WERI-Rb-1 (cell line): ENCODE data around the gene ZBTB45.
A peak's percentile ranks its signal among the peaks of the same experiment; 100 is the strongest.

Experiments used
- DNase-seq: peaks from one replicate; pipeline ENCODE4 v3.0.0-alpha.2; 2020
- H3K27ac ChIP-seq: fragments of 250-450 bp; sonication (Bioruptor Pico); 2 replicates; pipeline ENCODE4 v1.5.1; 2020; ENCODE audit warnings: mild to moderate bottlenecking, moderate library complexity
- H3K27me3 ChIP-seq: fragments of 250-450 bp; sonication (Bioruptor Pico); 2 replicates; pipeline ENCODE4 v1.5.1; 2021; ENCODE audit warnings: mild to moderate bottlenecking, low read depth, moderate library complexity; ENCODE audit not compliant: insufficient read depth, severe bottlenecking
- H3K36me3 ChIP-seq: fragments of 250-450 bp; sonication (Bioruptor Pico); 2 replicates; pipeline ENCODE4 v1.5.1; 2020; ENCODE audit warnings: mild to moderate bottlenecking, moderate library complexity
- H3K4me3 ChIP-seq: 2 replicates; pipeline ENCODE4 v1.5.1; 2011; ENCODE audit warnings: low read depth, mild to moderate bottlenecking, control low read depth, low read length
- H3K9me3 ChIP-seq: fragments of 250-450 bp; sonication (Bioruptor Pico); 2 replicates; pipeline ENCODE4 v1.5.1; 2021; ENCODE audit warnings: mild to moderate bottlenecking, moderate library complexity; ENCODE audit not compliant: severe bottlenecking
- TF ChIP-seq, protein P1 (sequence below): IDR thresholded peaks from 2 replicates; pipeline ENCODE4 v1.5.1; 2011; ENCODE audit warnings: low read depth, mild to moderate bottlenecking, control low read depth, inconsistent platforms, low read length

ZBTB45 gene

DNA sequence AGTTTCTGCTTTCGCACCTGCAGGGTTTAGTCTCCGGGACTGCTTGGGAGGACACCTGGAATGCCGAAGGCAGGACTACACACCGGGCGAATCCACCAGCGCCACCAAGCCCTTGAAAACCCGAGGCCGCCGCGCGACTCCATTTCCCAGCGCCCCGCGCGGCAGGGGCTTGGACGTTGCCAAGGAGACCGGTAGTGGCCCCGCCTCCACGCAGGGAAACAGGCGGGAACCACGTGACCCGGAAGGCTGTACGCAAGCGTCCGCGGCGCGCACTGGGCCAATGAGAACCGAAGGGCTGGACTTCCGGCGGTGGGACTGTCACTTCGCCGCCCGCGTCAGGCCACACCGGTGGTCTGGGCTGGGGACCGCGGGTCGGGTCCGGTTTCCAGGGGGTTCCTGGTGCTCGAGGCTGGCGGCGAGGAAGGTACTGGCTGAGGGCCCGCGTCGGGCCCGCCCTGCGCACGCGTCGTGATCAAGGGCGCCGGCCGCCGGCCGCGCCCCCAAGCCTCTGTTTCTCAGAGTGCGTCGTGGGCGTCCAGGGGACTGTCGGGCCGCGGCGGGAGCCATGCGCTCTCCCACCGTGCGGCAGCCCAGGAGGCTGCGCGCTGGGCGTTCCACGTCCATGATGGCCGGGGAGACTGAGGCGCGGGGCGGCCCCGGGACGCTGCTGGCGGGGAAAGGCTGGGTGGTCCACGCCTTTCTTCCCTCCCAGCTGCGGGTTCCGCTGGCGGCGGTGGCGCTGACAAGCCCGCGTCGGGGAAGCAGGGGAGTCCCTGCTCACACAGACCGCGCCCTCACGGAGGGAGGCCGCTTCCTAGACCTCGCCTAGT is 52.6 kb downstream of the ZBTB45 start, which contains the start of gene ZNF324:
ZNF324 (plus strand) TSS at position 321 of the 830 bp plus-strand sequence. CDS start 2,106 bp downstream, outside the sequence.
- Histone ChIP-seq H3K4me3 (peak within 1 kb of the TSS; percentile 88), H3K9me3 (no peaks in the 10 kb centered on the region), H3K27ac (peak within 1 kb of the TSS; percentile 72), H3K36me3 (peaks cover 14% of the 10 kb centered on the region), H3K27me3 (no peaks in the 10 kb centered on the region)
- DNase-seq, result peak; percentile 97
- TF ChIP-seq, protein P1, sequence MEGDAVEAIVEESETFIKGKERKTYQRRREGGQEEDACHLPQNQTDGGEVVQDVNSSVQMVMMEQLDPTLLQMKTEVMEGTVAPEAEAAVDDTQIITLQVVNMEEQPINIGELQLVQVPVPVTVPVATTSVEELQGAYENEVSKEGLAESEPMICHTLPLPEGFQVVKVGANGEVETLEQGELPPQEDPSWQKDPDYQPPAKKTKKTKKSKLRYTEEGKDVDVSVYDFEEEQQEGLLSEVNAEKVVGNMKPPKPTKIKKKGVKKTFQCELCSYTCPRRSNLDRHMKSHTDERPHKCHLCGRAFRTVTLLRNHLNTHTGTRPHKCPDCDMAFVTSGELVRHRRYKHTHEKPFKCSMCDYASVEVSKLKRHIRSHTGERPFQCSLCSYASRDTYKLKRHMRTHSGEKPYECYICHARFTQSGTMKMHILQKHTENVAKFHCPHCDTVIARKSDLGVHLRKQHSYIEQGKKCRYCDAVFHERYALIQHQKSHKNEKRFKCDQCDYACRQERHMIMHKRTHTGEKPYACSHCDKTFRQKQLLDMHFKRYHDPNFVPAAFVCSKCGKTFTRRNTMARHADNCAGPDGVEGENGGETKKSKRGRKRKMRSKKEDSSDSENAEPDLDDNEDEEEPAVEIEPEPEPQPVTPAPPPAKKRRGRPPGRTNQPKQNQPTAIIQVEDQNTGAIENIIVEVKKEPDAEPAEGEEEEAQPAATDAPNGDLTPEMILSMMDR, result no peak

DNA sequence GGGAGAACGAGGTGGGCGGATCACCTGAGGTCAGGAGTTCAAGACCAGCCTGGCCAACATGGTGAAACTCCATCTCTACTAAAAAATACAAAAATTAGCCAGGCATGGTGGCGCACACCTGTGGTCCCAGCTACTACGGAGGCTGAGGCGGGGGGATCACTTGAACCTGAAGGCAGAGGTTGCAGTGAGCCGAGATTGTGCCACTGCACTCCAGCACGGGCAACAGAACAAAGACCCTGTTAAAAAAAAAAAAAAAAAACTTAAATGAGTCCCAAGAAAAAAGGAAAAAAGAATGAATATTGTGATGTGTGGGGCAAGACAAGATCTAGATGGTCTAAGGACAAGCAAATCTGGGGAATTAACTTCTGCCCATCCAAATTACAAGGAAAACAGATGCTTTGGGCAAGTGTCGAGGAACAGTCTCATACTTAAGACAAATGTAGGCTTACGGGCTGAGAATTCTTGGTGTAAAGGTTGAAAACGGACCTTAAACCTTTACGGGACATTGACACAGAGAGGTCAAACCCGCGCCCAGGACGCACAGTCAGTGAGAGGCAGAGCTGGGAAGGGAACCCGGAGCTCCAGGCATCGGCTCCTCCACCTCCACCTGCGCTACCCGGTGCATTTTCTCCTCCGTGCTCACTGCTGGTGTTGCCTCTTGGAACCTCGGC is 53.4 kb downstream of the ZBTB45 start:
- H3K9me3 ChIP-seq, result no peaks in the 10 kb centered on the region
- H3K36me3 ChIP-seq, result peaks cover 11% of the 10 kb centered on the region
- no peaks in the 10 kb centered on the region for H3K27me3 ChIP-seq
- H3K4me3 ChIP-seq, result peak overlapping the region; percentile 88
- TF ChIP-seq, protein P1, result no peak
- no peak overlapping the region for H3K27ac ChIP-seq
- no peak for DNase-seq
